SU-DHL-6 (cell line): Measurements from ENCODE around the gene STK26.

Experiments
- CTCF ChIP-seq: fragments of 200-600 bp; sonication (generic); IDR thresholded peaks from one replicate; pipeline ENCODE4 v1.5.1; 2017; ENCODE audit warnings: antibody characterized with exemption, mild to moderate bottlenecking, low read length, moderate library complexity; ENCODE audit not compliant: insufficient read depth, poor library complexity, severe bottlenecking
- EZH2phosphoT487 ChIP-seq: fragments of 200-600 bp; sonication (generic), shearing (Covaris generic); conservative IDR thresholded peaks from 2 replicates; pipeline ENCODE4 v1.6.1; 2018; ENCODE audit warnings: mild to moderate bottlenecking, antibody characterized with exemption, low read length, moderate library complexity, mixed read lengths

- TF ChIP-seq CTCF = no peak
- no peak for TF ChIP-seq EZH2phosphoT487
Observed at GRCh38 chrX:131987252-131987651, 35.9 kb upstream of the STK26 start.
